Measurements from ENCODE around the gene SPEN. TPM values are rescaled to one million over a fixed set of nuclear protein-coding genes. Genes with fewer than 3 reads are reported as not detected.
"Not testable (repeated sequence)": the region's sequence is repeated elsewhere in the genome, so short reads cannot be mapped to it uniquely, and the experiment has no call there.

SPEN gene
- total RNA-seq, 1 donor from 2014 or later, result 39.4 TPM

DNA sequence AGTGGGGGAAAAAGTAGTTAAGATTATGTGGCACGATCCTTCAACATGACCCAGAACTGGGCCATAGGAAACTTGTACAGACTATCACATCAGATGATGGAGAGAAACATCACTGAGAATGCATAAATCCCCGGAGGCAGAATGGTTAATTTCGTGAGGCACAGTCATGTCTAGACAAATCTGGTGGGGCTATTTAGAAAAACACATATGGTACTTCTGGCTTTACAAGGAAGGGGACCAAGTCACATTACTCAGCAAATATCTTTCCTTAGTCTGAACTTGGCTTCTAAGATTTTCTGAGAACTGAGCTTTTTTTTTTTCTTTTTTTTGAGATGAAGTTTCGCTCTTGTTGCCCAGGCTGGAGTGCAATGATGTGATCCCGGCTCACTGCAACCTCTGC, 30.8 kb upstream of the SPEN start:
- Mint-ChIP-seq H3K27ac (ENCODE audit: unreplicated experiment) (no peak overlapping the region), H3K4me1 (ENCODE audit: low read depth) (peaks cover 18% of the 10 kb centered on the region), H3K36me3 (ENCODE audit: low read depth) (no peaks in the 10 kb centered on the region), H3K9me3 (ENCODE audit: low read depth) (no peaks in the 10 kb centered on the region), H3K27me3 (ENCODE audit: low read depth) (no peaks in the 10 kb centered on the region), H3K4me3 (ENCODE audit: unreplicated experiment) (no peak overlapping the region)
- no peak for DNase-seq (ENCODE audit: low spot score)
- TF ChIP-seq, protein P1, sequence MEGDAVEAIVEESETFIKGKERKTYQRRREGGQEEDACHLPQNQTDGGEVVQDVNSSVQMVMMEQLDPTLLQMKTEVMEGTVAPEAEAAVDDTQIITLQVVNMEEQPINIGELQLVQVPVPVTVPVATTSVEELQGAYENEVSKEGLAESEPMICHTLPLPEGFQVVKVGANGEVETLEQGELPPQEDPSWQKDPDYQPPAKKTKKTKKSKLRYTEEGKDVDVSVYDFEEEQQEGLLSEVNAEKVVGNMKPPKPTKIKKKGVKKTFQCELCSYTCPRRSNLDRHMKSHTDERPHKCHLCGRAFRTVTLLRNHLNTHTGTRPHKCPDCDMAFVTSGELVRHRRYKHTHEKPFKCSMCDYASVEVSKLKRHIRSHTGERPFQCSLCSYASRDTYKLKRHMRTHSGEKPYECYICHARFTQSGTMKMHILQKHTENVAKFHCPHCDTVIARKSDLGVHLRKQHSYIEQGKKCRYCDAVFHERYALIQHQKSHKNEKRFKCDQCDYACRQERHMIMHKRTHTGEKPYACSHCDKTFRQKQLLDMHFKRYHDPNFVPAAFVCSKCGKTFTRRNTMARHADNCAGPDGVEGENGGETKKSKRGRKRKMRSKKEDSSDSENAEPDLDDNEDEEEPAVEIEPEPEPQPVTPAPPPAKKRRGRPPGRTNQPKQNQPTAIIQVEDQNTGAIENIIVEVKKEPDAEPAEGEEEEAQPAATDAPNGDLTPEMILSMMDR (IDR thresholded peaks at IDR 0.05), result no peak

DNA sequence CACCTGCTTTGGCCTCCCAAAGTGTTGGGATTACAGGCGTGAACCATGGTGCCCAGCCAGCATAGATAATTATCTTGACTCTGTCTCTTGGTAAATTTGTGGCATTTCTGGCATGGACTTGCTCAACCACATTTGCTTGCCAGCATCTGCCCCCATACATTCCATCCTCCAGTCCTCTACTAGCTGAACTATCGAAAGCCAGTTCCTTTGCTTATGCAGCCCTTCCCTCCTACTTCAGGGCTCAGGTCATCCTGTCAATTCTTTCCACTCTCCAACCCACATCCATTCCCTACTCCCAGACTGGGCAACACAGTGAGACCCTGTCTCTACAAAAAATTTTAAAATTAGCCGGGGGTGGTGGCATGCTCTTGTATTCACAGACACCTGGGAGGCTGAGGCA, 27.0 kb upstream of the SPEN start:
- TF ChIP-seq, protein P1 (IDR thresholded peaks at IDR 0.05), result no peak
- no peaks in the 10 kb centered on the region for H3K36me3 Mint-ChIP-seq (ENCODE audit: low read depth)
- DNase-seq (ENCODE audit: low spot score), result no peak
- H3K27me3 Mint-ChIP-seq (ENCODE audit: low read depth), result no peaks in the 10 kb centered on the region
- no peak overlapping the region for H3K27ac Mint-ChIP-seq (ENCODE audit: unreplicated experiment)
- H3K4me3 Mint-ChIP-seq (ENCODE audit: unreplicated experiment), result no peak overlapping the region
- H3K4me1 Mint-ChIP-seq (ENCODE audit: low read depth), result peaks cover 18% of the 10 kb centered on the region
- no peaks in the 10 kb centered on the region for H3K9me3 Mint-ChIP-seq (ENCODE audit: low read depth)

DNA sequence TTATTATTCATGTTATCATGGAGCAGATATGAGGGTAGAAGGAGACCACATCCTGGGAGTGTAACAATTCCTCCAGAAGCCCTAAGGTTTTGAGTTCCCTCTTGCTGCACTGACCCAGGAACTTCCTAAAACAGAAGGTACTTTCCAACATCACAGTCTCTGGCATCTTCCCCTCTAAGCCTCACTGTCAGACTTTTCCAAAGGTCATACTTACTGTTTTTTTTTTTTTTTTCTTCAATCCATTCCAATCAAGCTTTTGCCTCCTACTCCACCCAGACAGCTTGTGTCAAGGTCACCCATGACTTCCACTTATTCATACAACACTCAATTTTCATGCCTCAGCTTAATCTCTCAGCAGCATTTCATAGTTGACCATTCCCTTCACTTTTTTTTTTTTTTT, 21.7 kb upstream of the SPEN start:
- Mint-ChIP-seq H3K4me3 (ENCODE audit: unreplicated experiment) (no peak overlapping the region), H3K27me3 (ENCODE audit: low read depth) (no peaks in the 10 kb centered on the region), H3K27ac (ENCODE audit: unreplicated experiment) (peak overlapping the region; percentile 85), H3K4me1 (ENCODE audit: low read depth) (peaks cover 13% of the 10 kb centered on the region), H3K36me3 (ENCODE audit: low read depth) (no peaks in the 10 kb centered on the region), H3K9me3 (ENCODE audit: low read depth) (no peaks in the 10 kb centered on the region)
- DNase-seq (ENCODE audit: low spot score), result no peak
- TF ChIP-seq, protein P1 (IDR thresholded peaks at IDR 0.05), result no peak

DNA sequence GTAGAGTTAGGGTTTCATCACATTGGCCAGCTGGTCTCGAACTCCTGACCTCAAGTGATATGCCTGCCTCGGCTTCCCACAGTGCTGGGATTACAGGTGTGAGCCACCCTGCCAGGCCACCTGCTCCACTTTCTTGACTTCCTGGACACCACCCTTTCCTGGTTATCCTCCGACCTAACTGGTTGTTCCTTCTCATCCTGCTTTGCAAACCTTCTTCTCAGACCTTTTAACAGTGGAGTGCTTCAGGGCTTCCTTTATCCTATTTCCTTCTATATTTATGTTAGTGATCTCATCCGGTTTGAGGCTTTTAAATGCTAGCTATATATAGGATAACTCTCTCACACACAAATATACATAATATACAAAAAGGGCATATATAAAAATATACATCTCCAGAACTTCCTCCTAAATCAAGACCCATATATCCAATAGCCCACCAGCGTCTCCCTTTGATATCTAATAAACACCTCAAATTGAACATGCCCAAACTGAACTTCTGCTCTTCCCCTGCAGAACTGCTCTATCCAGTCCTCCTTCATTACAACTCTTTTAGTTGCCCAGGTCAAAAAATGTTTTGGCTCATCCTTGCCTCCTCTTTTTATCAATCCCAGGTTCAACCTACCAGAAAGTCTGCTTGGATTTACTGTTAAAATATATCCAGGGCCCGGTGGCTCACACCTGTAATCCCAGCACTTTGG, 20.5 kb upstream of the SPEN start:
- TF ChIP-seq, protein P1 (IDR thresholded peaks at IDR 0.05), result no peak
- H3K36me3 Mint-ChIP-seq (ENCODE audit: low read depth), result no peaks in the 10 kb centered on the region
- DNase-seq (ENCODE audit: low spot score), result peak; percentile 4
- no peak overlapping the region for H3K27ac Mint-ChIP-seq (ENCODE audit: unreplicated experiment)
- H3K4me1 Mint-ChIP-seq (ENCODE audit: low read depth), result peaks cover 17% of the 10 kb centered on the region
- H3K27me3 Mint-ChIP-seq (ENCODE audit: low read depth), result no peaks in the 10 kb centered on the region
- no peak overlapping the region for H3K4me3 Mint-ChIP-seq (ENCODE audit: unreplicated experiment)
- no peaks in the 10 kb centered on the region for H3K9me3 Mint-ChIP-seq (ENCODE audit: low read depth)

DNA sequence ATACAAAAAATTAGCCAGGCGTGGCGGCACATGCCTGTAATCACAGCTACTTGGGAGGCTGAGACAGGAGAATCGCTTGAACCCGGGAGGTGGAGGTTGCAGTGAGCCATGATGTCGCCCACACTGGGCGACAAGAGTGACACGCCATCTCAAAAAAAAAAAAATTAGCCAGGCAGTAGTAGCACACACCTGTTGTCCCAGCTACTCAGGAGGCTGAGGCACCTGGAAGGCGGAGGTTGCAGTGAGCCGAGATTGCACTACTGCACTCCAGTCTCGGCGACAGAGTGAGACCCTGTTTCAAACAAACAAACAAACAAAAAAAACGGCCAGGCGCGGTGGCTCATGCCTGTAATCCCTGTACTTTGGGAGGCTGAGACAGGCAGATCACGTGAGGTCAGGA, 19.9 kb upstream of the SPEN start:
- DNase-seq (ENCODE audit: low spot score); H3K36me3 Mint-ChIP-seq (ENCODE audit: low read depth); H3K9me3 Mint-ChIP-seq (ENCODE audit: low read depth); H3K27me3 Mint-ChIP-seq (ENCODE audit: low read depth); H3K4me3 Mint-ChIP-seq (ENCODE audit: unreplicated experiment); H3K27ac Mint-ChIP-seq (ENCODE audit: unreplicated experiment): not testable (repeated sequence)
- peaks cover 18% of the 10 kb centered on the region for H3K4me1 Mint-ChIP-seq (ENCODE audit: low read depth)

DNA sequence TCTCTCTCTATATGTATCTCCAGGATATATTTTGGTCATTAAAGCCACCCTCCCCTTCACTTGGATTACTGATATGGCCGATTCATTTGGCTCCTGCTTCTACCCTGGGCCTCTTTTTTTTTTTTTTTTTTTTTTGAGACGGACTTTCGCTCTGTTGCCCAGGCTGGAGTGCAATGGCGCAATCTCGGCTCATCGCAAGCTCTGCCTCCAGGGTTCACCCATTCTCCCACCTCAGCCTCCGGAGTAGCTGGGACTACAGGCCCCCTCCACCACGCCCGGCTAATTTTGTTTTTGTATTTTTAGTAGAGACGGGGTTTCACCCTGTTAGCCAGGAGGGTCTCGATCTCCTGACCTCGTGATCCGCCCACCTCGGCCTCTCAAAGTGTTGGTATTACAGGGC, 18.6 kb upstream of the SPEN start:
- H3K4me3 Mint-ChIP-seq (ENCODE audit: unreplicated experiment); H3K27ac Mint-ChIP-seq (ENCODE audit: unreplicated experiment); H3K36me3 Mint-ChIP-seq (ENCODE audit: low read depth); H3K27me3 Mint-ChIP-seq (ENCODE audit: low read depth); H3K9me3 Mint-ChIP-seq (ENCODE audit: low read depth): not testable (repeated sequence)
- peaks cover 30% of the 10 kb centered on the region for H3K4me1 Mint-ChIP-seq (ENCODE audit: low read depth)
- peak; percentile 25 for DNase-seq (ENCODE audit: low spot score)

Measured in chondrocyte (in vitro differentiated cells).